ENCODE measurements around the gene ARHGAP28.
"Not testable (repeated sequence)": the region's sequence is repeated elsewhere in the genome, so short reads cannot be mapped to it uniquely, and the experiment has no call there.

The ARHGAP28 gene

GRCh38 chr18:6816154-6816553 lies 86.6 kb downstream of the ARHGAP28 start:
- no peaks in the 10 kb centered on the region for H3K27me3 Mint-ChIP-seq (ENCODE audit: low read depth)
- no peak for TF ChIP-seq CTCF (IDR thresholded peaks at IDR 0.05; ENCODE audit: unreplicated experiment in 3 of 3)
- H3K4me1 Mint-ChIP-seq: no peaks in the 10 kb centered on the region
- H3K36me3 Mint-ChIP-seq (ENCODE audit: low read depth): peaks cover 44% of the 10 kb centered on the region
- H3K27ac Mint-ChIP-seq: no peak overlapping the region
- H3K4me3 Mint-ChIP-seq: no peak overlapping the region
- H3K9me3 Mint-ChIP-seq: peaks cover 13% of the 10 kb centered on the region

- Mint-ChIP-seq H3K4me1 (no peaks in the 10 kb centered on the region), H3K36me3 (ENCODE audit: low read depth) (peaks cover 54% of the 10 kb centered on the region), H3K27me3 (ENCODE audit: low read depth) (no peaks in the 10 kb centered on the region), H3K27ac (no peak overlapping the region), H3K4me3 (no peak overlapping the region), H3K9me3 (peaks cover 22% of the 10 kb centered on the region)
- TF ChIP-seq CTCF (IDR thresholded peaks at IDR 0.05; ENCODE audit: unreplicated experiment in 3 of 3): no peak
Observed at GRCh38 chr18:6819332-6819731, 89.8 kb downstream of the ARHGAP28 start.

GRCh38 chr18:6820314-6820713 lies 90.8 kb downstream of the ARHGAP28 start:
- Mint-ChIP-seq H3K4me3 (no peak overlapping the region), H3K27ac (no peak overlapping the region), H3K4me1 (no peaks in the 10 kb centered on the region), H3K27me3 (ENCODE audit: low read depth) (no peaks in the 10 kb centered on the region), H3K36me3 (ENCODE audit: low read depth) (peaks cover 54% of the 10 kb centered on the region), H3K9me3 (peaks cover 22% of the 10 kb centered on the region)
- no peak for TF ChIP-seq CTCF (IDR thresholded peaks at IDR 0.05; ENCODE audit: unreplicated experiment in 3 of 3)

GRCh38 chr18:6821356-6821755 lies 91.8 kb downstream of the ARHGAP28 start:
- Mint-ChIP-seq H3K36me3 (ENCODE audit: low read depth) (peaks cover 57% of the 10 kb centered on the region), H3K27me3 (ENCODE audit: low read depth) (no peaks in the 10 kb centered on the region), H3K4me3 (no peak overlapping the region), H3K4me1 (no peaks in the 10 kb centered on the region), H3K27ac (no peak overlapping the region), H3K9me3 (peaks cover 29% of the 10 kb centered on the region)
- no peak for TF ChIP-seq CTCF (IDR thresholded peaks at IDR 0.05; ENCODE audit: unreplicated experiment in 3 of 3)

GRCh38 chr18:6827161-6827560 lies 97.6 kb downstream of the ARHGAP28 start:
- Mint-ChIP-seq H3K9me3 (peaks cover 31% of the 10 kb centered on the region), H3K36me3 (ENCODE audit: low read depth) (peaks cover 82% of the 10 kb centered on the region)
- H3K27me3 Mint-ChIP-seq (ENCODE audit: low read depth); H3K4me3 Mint-ChIP-seq; H3K4me1 Mint-ChIP-seq; H3K27ac Mint-ChIP-seq: not testable (repeated sequence)

GRCh38 chr18:6827566-6827965 lies 98.0 kb downstream of the ARHGAP28 start:
- not testable (repeated sequence) for H3K4me3 Mint-ChIP-seq; H3K27me3 Mint-ChIP-seq (ENCODE audit: low read depth); H3K27ac Mint-ChIP-seq; H3K4me1 Mint-ChIP-seq
- peaks cover 32% of the 10 kb centered on the region for H3K9me3 Mint-ChIP-seq
- peaks cover 85% of the 10 kb centered on the region for H3K36me3 Mint-ChIP-seq (ENCODE audit: low read depth)

GRCh38 chr18:6830916-6831315 lies 101.4 kb downstream of the ARHGAP28 start:
- no peak overlapping the region for H3K27ac Mint-ChIP-seq
- H3K4me1 Mint-ChIP-seq: no peaks in the 10 kb centered on the region
- H3K4me3 Mint-ChIP-seq: no peak overlapping the region
- peaks cover 72% of the 10 kb centered on the region for H3K36me3 Mint-ChIP-seq (ENCODE audit: low read depth)
- H3K27me3 Mint-ChIP-seq (ENCODE audit: low read depth): no peaks in the 10 kb centered on the region
- H3K9me3 Mint-ChIP-seq: peaks cover 30% of the 10 kb centered on the region
- no peak for TF ChIP-seq CTCF (IDR thresholded peaks at IDR 0.05; ENCODE audit: unreplicated experiment in 3 of 3)

Measured in nephron (organoid).